Activated naive CD4-positive, alpha-beta T cell treated with anti-CD3 and anti-CD28 coated beads, Interleukin-2, amount 50 U/mL, for 16 hours (primary cell): ENCODE results near the gene CASP9.
A peak's percentile ranks its signal among the peaks of the same experiment; 100 is the strongest.
"Not testable (repeated sequence)": the region's sequence is repeated elsewhere in the genome, so short reads cannot be mapped to it uniquely, and the experiment has no call there.

Experiments used
- DNase-seq: peaks from one replicate; pipeline ENCODE4 v3.0.0-alpha.2; 2020

The CASP9 gene

GRCh38 chr1:15525050-15526020, 1.3 kb upstream of the CASP9 start:
- DNase-seq: peak; percentile 100

DNA sequence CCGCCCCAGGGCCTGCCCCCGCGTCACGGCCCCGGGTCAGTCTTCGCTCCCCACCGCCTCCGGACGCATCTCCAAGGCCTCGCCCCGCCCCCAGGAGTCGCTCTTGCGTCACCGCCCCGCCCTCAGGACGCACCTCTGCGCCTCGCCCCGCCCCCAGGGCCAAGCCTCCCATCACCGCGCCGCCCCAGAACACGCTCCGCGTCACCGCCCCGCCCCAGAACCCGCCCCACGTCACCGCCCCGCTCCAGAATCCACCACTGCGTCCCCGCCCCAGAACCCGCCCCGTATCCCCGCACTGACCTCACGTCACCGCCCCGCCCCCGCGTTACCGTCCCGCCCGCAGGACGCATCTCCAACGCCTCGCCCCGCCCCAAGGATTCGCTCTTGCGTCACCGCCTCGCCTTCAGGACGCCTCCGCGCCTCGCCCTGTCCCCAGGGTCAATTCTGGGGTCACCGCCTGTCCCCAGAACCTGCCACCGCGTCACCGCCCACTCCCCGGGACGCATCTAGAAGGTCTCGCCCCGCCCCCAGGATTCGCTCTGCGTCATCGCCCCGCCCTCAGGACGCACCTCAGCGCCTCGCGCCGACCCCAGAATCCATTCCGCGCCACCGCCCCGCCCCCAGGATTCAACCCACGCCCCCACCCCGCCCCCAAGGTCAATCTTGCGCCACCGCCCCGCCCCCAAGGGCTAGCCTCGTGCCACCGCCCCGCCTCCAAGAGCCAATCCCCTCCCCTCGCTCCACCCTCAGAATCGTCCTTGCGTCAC, 451 bp upstream of the CASP9 start:
- DNase-seq: peak; percentile 99

- no peak for DNase-seq
Observed at GRCh38 chr1:15523104-15524020, 653 bp downstream of the CASP9 start.

DNA sequence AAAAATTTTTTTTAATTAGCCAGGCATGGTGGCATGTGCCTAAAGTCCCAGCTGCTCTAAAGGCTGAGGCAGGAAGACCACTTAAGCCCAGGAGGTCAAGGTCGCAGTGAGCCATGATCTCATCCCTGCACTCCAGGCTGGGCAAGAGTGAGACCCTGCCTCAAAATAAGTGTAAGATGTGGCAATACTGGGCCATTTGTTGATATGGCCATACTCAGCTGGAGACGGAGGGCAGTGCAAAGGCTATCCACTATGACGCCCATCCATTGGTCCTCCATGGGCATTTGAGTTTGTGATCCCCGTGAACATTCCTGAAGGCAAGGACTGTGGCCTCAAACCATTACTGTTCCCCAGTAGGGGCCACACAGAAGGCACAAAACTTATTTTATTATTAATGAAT, 1.5 kb downstream of the CASP9 start:
- DNase-seq: no peak

GRCh38 chr1:15521206-15521906, 2.7 kb downstream of the CASP9 start:
- not testable (repeated sequence) for DNase-seq

DNA sequence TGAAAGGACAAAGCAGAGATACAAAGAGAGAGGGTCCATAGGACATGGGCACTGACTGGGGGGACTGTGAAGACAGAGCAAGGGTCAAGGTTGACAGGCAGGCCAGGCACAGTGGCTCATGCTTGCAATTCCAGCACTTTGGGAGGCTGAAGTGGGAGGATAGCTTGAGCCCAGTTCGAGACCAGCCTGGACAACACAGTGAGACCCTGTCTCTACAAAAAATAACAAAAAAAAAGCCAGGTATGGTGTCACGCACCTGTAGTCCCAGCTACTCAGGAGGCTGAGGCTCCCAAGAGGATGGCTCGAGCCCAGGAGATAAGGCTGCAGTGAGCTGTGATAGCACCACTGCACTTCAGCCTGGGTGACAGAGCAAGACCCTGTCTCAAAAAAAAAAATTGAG, 4.4 kb downstream of the CASP9 start:
- no peak for DNase-seq

GRCh38 chr1:15515022-15515663, 8.9 kb downstream of the CASP9 start:
- no peak for DNase-seq

GRCh38 chr1:15514557-15514956, 9.5 kb downstream of the CASP9 start:
- not testable (repeated sequence) for DNase-seq

- DNase-seq: no peak
Observed at GRCh38 chr1:15513919-15514318, 10.1 kb downstream of the CASP9 start.

DNA sequence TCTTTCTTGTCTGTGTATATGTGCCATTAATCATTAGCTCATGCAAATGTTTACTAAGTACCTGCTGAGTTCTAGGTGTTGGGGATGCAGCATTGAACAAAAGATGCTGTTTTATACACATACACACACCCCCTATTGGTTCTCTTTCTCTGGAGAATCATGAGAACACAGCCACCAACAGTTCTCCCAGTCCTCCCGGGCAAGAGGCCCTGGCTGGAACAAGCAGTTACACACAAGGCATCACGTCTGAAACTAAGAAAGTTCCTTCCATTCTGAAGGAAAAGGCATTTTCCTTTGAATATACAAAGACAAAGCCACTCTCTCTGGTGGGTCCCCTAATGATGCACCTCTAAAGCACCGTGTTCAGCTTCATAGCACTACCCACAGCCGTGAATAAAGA, 10.8 kb downstream of the CASP9 start:
- DNase-seq: no peak

GRCh38 chr1:15510611-15511405, 13.2 kb downstream of the CASP9 start:
- DNase-seq: no peak

- DNase-seq: no peak
Observed at GRCh38 chr1:15509586-15509985, 14.4 kb downstream of the CASP9 start.

DNA sequence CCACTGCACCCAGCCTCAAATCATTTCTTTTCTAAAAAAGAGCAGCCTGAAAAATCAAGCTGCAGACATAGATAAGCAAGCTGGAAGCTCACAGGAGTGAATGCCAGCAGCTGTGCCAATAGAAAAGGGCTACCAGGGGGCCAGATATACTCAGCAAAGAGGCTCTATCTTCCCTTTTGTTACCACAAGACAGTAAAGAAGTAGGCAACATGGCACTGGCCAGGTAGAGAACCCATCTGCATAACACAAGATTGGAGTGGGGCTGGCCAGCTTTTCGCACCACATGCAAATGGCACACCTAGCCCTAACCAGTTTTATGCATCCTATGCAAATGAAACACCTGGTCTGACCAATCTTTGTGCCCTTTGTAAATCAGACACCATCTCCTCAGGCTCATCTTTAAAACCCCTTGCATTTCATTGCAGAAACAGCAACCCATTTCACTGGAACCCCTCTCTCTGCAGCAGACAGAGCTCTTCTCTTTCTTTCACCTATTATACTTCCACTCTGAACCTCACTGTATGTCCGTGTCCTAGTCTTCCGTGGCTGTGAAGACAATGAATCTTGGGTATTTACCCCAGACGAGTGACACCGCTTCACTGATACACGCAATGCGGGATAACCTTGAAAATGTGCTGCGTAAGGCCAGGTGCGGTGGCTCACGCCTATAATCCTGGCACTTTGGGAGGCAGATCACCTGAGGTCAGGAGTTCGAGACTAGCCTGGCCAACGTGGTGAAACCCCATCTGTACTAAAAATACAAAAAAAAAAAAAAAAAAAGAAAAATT, 15.1 kb downstream of the CASP9 start:
- DNase-seq: no peak

DNA sequence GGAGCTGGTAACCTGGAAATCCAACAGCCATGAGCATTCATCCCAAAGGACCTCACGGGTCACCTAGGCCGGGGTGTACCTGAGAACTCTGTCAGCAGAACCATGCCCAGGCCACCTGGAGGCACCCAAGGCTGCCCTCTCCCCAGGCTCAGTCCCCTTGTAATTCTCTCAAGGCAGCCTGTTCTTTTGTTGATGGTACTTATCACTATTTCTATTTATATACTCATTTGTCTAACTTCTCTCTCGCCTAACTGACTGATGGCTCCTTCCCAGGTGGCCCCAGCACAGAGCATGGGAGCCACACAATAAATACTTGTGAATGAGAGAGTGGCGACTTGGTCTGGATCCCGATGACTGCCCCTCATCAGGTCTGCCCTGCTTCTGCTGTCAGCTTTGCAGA, 16.7 kb downstream of the CASP9 start:
- DNase-seq: no peak

DNA sequence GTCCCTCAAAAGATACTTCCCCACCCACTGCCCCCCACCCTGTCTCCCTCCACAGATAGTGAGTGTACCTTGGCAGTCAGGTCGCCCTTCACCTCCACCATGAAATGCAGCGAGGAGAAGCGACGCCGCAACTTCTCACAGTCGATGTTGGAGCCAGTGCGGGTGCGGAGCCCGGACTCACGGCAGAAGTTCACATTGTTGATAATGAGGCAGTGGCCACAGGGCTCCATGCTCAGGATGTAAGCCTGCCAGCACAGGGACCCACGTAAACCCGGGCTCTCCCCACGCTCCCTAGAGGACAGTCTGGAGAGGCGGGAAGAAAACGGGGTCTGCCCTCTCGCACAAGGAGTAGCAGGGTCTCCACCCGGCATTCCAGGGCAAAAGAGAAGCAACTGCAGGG, 17.2 kb downstream of the CASP9 start:
- no peak for DNase-seq

DNA sequence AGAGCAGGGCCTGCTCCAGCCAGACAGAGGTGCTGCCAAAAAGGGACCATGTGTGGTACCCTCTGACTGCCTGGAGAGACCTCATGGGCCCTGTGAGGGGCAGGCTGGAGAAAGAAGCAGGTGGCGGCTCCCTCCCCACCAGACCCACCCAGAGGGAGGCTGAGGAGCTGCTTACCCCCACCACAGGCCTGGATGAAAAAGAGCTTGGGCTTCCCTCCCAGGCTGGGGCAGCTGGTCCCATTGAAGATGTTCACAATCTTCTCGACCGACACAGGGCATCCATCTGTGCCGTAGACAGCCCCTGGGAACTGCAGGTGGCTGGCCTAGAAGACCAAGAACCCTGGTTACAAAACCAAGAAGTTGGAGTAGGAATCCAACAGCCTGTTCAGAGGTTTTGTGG, 19.6 kb downstream of the CASP9 start:
- no peak for DNase-seq

DNA sequence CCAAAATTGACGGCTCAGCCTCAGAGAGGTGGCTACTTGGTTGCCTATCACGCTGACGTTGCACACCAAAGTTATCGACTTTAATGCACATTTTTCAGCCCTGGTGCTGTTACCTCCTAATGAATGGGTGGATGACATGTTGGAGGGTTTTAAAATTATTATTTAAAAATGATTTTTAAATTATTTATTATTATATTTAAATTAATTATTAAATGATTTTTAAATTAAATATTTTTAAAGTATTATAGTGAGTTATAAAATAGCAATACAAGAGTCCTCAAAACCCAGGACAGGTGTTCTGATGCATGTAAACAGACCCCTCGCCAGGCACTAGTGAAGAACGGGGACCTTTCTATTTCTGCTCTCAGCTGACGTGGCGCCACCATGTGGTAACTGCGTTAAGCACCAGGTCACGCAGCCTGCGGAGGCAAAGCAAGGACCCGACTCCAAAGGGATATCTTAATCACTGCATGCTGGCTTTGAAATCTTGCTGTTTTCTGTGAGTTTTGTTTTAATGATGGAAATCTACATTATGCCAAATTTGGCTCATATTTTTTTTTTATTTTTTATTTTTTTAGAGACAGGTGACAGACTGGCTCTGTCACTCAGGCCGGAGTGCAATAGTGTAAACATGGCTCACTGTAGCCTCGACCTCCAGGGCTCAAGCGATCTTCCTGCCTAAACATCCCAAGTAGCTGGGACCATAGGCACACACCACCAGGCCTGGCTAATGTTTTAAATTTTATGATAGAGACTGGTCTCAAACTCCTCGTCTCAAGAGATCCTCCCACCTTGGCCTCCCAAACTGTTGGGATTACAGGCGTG, 22.6 kb downstream of the CASP9 start:
- DNase-seq: peak; percentile 48

DNA sequence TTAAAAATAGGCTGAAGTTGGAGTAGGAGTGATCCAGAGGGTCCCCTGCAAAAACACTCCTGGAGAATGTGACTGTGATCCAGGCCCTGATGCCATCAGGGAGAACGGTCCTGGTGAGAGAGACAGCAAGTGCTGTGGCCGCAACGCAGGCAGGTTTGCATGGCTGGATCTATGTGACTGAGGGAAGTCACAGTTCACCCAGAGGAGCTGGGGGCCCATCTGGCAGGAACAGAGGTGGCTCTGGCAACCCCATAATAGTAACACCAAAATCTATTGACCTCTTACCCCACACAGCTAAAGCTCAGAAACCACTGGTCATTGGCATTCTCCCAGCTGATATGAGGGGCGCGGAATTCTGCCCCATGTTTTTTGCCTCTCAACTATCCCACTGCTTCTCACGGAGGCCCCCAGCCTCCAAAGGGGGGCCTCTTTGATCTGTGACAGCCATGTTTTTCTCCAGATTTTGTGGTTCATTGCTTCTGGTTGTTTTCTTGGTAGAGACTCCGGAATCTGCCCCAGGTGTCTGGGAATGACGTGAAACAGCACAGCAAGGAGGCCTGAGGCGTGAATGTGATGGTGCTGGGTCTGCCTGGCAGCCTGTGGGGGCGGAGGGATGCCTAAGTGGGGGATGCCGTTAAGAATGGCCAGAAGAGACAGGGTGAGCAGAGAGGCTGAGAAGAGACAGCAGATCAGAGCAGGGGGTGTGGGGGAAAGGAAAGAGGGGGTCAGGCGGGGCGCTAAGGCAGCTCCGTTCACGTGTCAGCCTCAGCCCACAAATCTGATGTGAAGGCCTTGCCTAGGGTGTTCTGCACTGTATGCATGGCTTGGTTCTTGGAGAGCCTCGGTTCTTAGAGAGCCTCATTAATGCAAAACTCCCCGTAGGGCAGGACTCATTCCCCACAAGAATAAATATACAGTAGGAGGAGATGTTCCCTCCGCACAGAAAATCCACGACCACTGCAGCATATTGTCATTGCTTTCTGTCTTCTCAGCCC, 23.5 kb downstream of the CASP9 start:
- DNase-seq: no peak
